HepG2 (cell line): ENCODE measurements around the gene GPC6. TPM values are rescaled to one million over a fixed set of nuclear protein-coding genes. Genes with fewer than 3 reads are reported as not detected.

ENCODE experiments used
- ATAC-seq: fragments of 200-7000 bp; cut with Tn5 transposase; 3 replicates; pipeline ENCODE4 v1.9.1; 2020; ENCODE audit warnings: mild to moderate bottlenecking, moderate library complexity
- BruUV-seq: library from RNA; stranded (reverse); fragments of 400-500 nt; replicated peaks from 2 replicates; lab custom pipeline; 2021; lab: Mats Ljungman, UMichigan
- CTCF ChIA-PET: fragments of 300-600 bp; formaldehyde crosslinking; extraction: SDS; loops from one replicate; lab custom pipeline; 2021; ENCODE audit warnings: low total read pairs, inconsistent platforms, low intra/inter-chr PET ratio; lab: Yijun Ruan, JAX
- POLR2A ChIA-PET: fragments of 350-600 bp; sonication (Branson Sonifier 250); formaldehyde crosslinking; loops from one replicate; lab custom pipeline; 2020; ENCODE audit warnings: antibody characterized with exemption, inconsistent platforms; lab: Yijun Ruan, JAX
- DNase-seq: peaks from one replicate; pipeline ENCODE4 v3.0.0-alpha.2; 2015; ENCODE audit warnings: low spot score
- FAIRE-seq: peaks from 3 replicates; lab custom pipeline; 2011; peaks lifted over from hg19 to GRCh38; lab: Jason Lieb, UNC
- H2AFZ ChIP-seq: one replicate; pipeline ENCODE4 v1.6.1; 2011; ENCODE audit warnings: low read length, inconsistent platforms
- H3K27ac ChIP-seq: fragments of 300-600 bp; 3 replicates; pipeline ENCODE4 v1.8.0; 2011; ENCODE audit warnings: mixed run types, mild to moderate bottlenecking, mixed read lengths, low read length, inconsistent platforms; ENCODE audit not compliant: insufficient read depth; ENCODE audit errors: extremely low read length
- H3K27me3 ChIP-seq, 2 experiments: fragments of 200-600 bp in 1 of 2; 2 replicates in 1 of 2; 3 replicates in 1 of 2; pipeline versions ENCODE4 v1.6.0 to v1.8.0; 2011; ENCODE audit warnings: low read length in 2 of 2, mild to moderate bottlenecking in 2 of 2, moderate library complexity in 2 of 2, inconsistent platforms in 1 of 2; ENCODE audit not compliant: insufficient read depth in 2 of 2, control insufficient read depth in 1 of 2
- H3K36me3 ChIP-seq, 2 experiments: fragments of 200-600 bp in 1 of 2; replicated peaks in 1 of 2; 2 replicates in 1 of 2; 3 replicates in 1 of 2; pipeline versions ENCODE4 v1.5.1 to v1.8.0; 2011; ENCODE audit warnings: low read length in 2 of 2, inconsistent platforms in 1 of 2; ENCODE audit not compliant: insufficient read depth in 2 of 2, control insufficient read depth in 1 of 2
- H3K4me1 ChIP-seq: 2 replicates; pipeline ENCODE4 v1.5.1; 2012; ENCODE audit warnings: low read length, inconsistent platforms; ENCODE audit not compliant: insufficient read depth
- H3K4me2 ChIP-seq: 2 replicates; pipeline ENCODE4 v1.6.0; 2011; ENCODE audit warnings: low read depth, low read length, inconsistent platforms
- H3K4me3 ChIP-seq, 3 experiments: fragments of 200-600 bp in 1 of 3; sonication (generic), shearing (Covaris generic) in 1 of 3; replicated peaks in 1 of 3; 2 replicates each; pipeline ENCODE4 v1.5.1; 2011 to 2016; ENCODE audit warnings: low read length in 3 of 3, inconsistent platforms in 2 of 3, low read depth in 2 of 3, mild to moderate bottlenecking in 2 of 3, control low read depth in 1 of 3, mixed read lengths in 1 of 3; ENCODE audit not compliant: insufficient read depth in 1 of 3
- H3K79me2 ChIP-seq: one replicate; pipeline ENCODE4 v1.6.1; 2011; ENCODE audit warnings: low read length, inconsistent platforms; ENCODE audit not compliant: insufficient read depth
- H3K9ac ChIP-seq: 2 replicates; pipeline ENCODE4 v1.6.0; 2011; ENCODE audit warnings: mild to moderate bottlenecking, low read depth, low read length, inconsistent platforms; ENCODE audit not compliant: insufficient read depth
- H3K9me3 ChIP-seq: 2 replicates; pipeline ENCODE4 v1.5.1; 2012; ENCODE audit warnings: mild to moderate bottlenecking, low read length
- H4K20me1 ChIP-seq: 2 replicates; pipeline ENCODE4 v1.6.0; 2011; ENCODE audit warnings: inconsistent platforms, mild to moderate bottlenecking, low read length, moderate library complexity; ENCODE audit not compliant: insufficient read depth
- GMEB2 ChIP-seq: IDR thresholded peaks from 2 replicates; pipeline ENCODE4 v1.6.1; 2016; ENCODE audit warnings: missing biosample characterization, missing genetic modification reagents, low read depth
- MAFF ChIP-seq: IDR thresholded peaks from 2 replicates; pipeline ENCODE4 v1.6.1; 2011; ENCODE audit warnings: low read depth, low read length, improper control_type of control experiment
- MAFK ChIP-seq, 2 experiments: IDR thresholded peaks in 1 of 2; conservative IDR thresholded peaks in 1 of 2; 2 replicates each; pipeline ENCODE4 v1.6.1; 2011; ENCODE audit warnings: improper control_type of control experiment in 2 of 2, low read length in 2 of 2
- SETDB1 ChIP-seq: sonication (generic); formaldehyde crosslinking; IDR thresholded peaks from 2 replicates; pipeline ENCODE4 v1.5.1; 2020; ENCODE audit warnings: missing genetic modification reagents, mild to moderate bottlenecking, borderline replicate concordance
- ZNF17 ChIP-seq: sonication (generic); formaldehyde crosslinking; IDR thresholded peaks from 2 replicates; pipeline ENCODE4 v1.5.0; 2020; ENCODE audit warnings: mild to moderate bottlenecking, missing genetic modification reagents
- WGBS: methylation state at CpG from one replicate; pipeline ENCODE4 v1.1.6; 2017; ENCODE audit warnings: low lambda C conversion rate; 5-methylcytosine and 5-hydroxymethylcytosine counted together
- in situ Hi-C: cut with HindIII; loops from 2 replicates; pipeline ENCODE4 v1.10.0; 2017; ENCODE audit warnings: low pct_unique_long_range_greater_than_20kb; ENCODE audit not compliant: extremely low pct_ligation_motif_present
- intact Hi-C: fragments of 100-400 bp; cut with micrococcal nuclease; formaldehyde crosslinking; loops from one replicate; pipeline ENCODE4 v1.10.0; 2022; ENCODE audit not compliant: unreplicated experiment
- polyA plus RNA-seq, 8 experiments: library from polyadenylated mRNA; depleted of rRNA in 3 of 8; stranded (reverse) in 7 of 8; unstranded in 1 of 8; fragments of >200 nt; fragmentation: Illumina TruSeq in 4 of 8; extraction: Trizol in 4 of 8; gene quantifications; 2 replicates each; pipeline versions ENCODE4 v1.2.1 to v1.2.3, GENCODE V29; 2011 to 2016; ENCODE audit warnings: low read depth in 4 of 8, missing spikeins in 1 of 8, mixed read lengths in 1 of 8; ENCODE audit not compliant: insufficient read depth in 1 of 8
- total RNA-seq, 5 experiments: library from RNA; depleted of rRNA; stranded (reverse); fragments of >200 nt; fragmentation: Illumina TruSeq; extraction: Trizol; gene quantifications; 2 replicates each; pipeline ENCODE4 v1.2.3, GENCODE V29; 2016; ENCODE audit warnings: low read depth in 1 of 5

The GPC6 gene
- total and polyA plus RNA-seq, 2 of the 13 experiments (the other 11 are each of a cell fraction or from before 2014, with no cell fraction given): 24.5 to 33.9 TPM

GRCh38 chr13:93903909-93904308 is 677.3 kb downstream of the GPC6 start (continued):
- TF ChIP-seq ZNF17: no peak
- no peak for TF ChIP-seq SETDB1

GRCh38 chr13:93915269-93915809 is 688.7 kb downstream of the GPC6 start:
- Histone ChIP-seq H3K9ac (no peak overlapping the region), H3K79me2 (no peaks in the 10 kb centered on the region), H3K4me3 (no peak overlapping the region), H3K27ac (no peak overlapping the region), H4K20me1 (no peaks in the 10 kb centered on the region), H2AFZ (no peak overlapping the region), H3K9me3 (no peaks in the 10 kb centered on the region), H3K36me3 (no peaks in the 10 kb centered on the region), H3K27me3 (no peaks in the 10 kb centered on the region), H3K4me1 (no peaks in the 10 kb centered on the region), H3K4me2 (no peak overlapping the region)
- DNase-seq (no peak), ATAC-seq (no peak), FAIRE-seq (no peak)
- CTCF ChIA-PET: no interaction called here
- POLR2A ChIA-PET: no interaction called here
- 100% methylated on average over 1 of the region's 1 CpG for WGBS
- in situ Hi-C loops: no loop called here
- BruUV-seq: no TSS peak
- intact Hi-C loops: no loop called here
- peak; percentile 94 for TF ChIP-seq MAFF
- TF ChIP-seq MAFK (conservative IDR thresholded peaks at IDR 0.05 in 1 of 2, IDR thresholded peaks at IDR 0.05 in 1 of 2; ENCODE audit: low read length in 2 of 2): peak; percentile 91 to 95
- no peak for TF ChIP-seq GMEB2
